Measurements from ENCODE around the gene NELFCD. TPM values are rescaled to one million over a fixed set of nuclear protein-coding genes. Genes with fewer than 3 reads are reported as not detected.
A peak's percentile ranks its signal among the peaks of the same experiment; 100 is the strongest.
"Not testable (repeated sequence)": the region's sequence is repeated elsewhere in the genome, so short reads cannot be mapped to it uniquely, and the experiment has no call there.

Gene NELFCD
- total RNA-seq, 2 donors from 2014 or later = 24.5 to 27.5 TPM

DNA sequence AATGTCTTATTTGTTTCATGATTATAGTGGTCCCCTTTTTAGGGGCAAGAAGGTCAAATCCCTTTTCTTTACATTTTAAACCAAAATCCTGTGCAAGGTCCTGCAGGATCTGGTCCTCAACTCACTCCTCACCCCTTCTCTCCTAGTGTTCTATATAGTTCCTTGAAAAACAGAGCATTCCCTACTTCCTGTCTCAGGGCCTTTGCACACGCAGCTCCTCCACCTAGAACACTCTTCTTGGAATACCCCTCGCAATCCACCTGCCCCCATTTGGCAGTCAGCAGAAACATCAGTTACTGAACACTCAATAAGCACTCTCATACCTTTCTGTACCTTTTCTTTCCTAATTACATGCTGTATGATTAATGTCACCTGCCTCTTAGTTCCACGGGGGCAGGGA is 54.3 kb downstream of the NELFCD start:
- no peak for TF ChIP-seq CTCF (IDR thresholded peaks at IDR 0.05)
- no peak for DNase-seq (ENCODE audit: low spot score)
- Histone ChIP-seq H3K27ac (no peak overlapping the region), H3K9me3 (no peaks in the 10 kb centered on the region), H3K4me1 (peaks cover 0 to 21% of the 10 kb centered on the region in 2 donors), H3K36me3 (peaks cover 33% of the 10 kb centered on the region), H3K27me3 (no peaks in the 10 kb centered on the region), H3K4me3 (no peak overlapping the region)

- no peak for TF ChIP-seq CTCF (IDR thresholded peaks at IDR 0.05)
- no peak overlapping the region for H3K27ac ChIP-seq
- H3K27me3 ChIP-seq = no peaks in the 10 kb centered on the region
- H3K9me3 ChIP-seq = no peaks in the 10 kb centered on the region
- DNase-seq (ENCODE audit: low spot score) = no peak
- H3K4me3 ChIP-seq = no peak overlapping the region
- H3K4me1 ChIP-seq = peaks cover 0 to 24% of the 10 kb centered on the region in 2 donors
- H3K36me3 ChIP-seq = peaks cover 33% of the 10 kb centered on the region
These were observed 56.3 kb downstream of the NELFCD start for GRCh38 chr20:59037386-59037785.

DNA sequence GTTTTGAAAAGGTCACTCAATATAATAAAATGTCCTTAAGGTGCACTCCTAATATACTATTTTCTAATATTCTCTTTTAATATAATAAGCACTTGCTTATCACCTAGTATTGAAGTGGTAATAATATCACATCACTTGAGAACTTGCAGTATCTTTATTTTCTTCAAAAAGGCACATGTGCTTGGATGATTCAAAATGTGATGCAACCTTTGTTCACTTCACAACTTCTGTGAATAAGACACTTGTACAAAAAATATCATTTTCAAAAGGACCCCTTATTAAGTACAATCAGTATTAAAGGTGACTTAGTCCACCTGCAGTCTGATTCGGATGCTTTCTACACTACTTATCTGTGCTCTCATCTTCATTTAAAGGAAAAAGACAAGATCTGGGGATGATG is 58.2 kb downstream of the NELFCD start:
- peaks cover 33% of the 10 kb centered on the region for H3K36me3 ChIP-seq
- H3K27ac ChIP-seq = no peak overlapping the region
- no peak for TF ChIP-seq CTCF (IDR thresholded peaks at IDR 0.05)

GRCh38 chr20:59040667-59041066 is 59.6 kb downstream of the NELFCD start:
- Histone ChIP-seq H3K36me3 (peaks cover 25% of the 10 kb centered on the region), H3K27ac (no peak overlapping the region), H3K27me3 (no peaks in the 10 kb centered on the region), H3K9me3 (no peaks in the 10 kb centered on the region), H3K4me1 (peaks cover 0 to 28% of the 10 kb centered on the region in 2 donors), H3K4me3 (no peak overlapping the region)
- TF ChIP-seq CTCF (IDR thresholded peaks at IDR 0.05) = no peak
- DNase-seq (ENCODE audit: low spot score) = no peak

More for the DNA sequence above, 58.2 kb downstream of the NELFCD start:
- Histone ChIP-seq H3K4me1 (peaks cover 0 to 28% of the 10 kb centered on the region in 2 donors), H3K4me3 (no peak overlapping the region), H3K9me3 (no peaks in the 10 kb centered on the region), H3K27me3 (no peaks in the 10 kb centered on the region)
- DNase-seq (ENCODE audit: low spot score) = no peak

- DNase-seq (ENCODE audit: low spot score); H3K9me3 ChIP-seq; H3K27me3 ChIP-seq: not testable (repeated sequence)
- H3K4me1 ChIP-seq = peaks cover 0 to 28% of the 10 kb centered on the region in 2 donors
- H3K36me3 ChIP-seq = peaks cover 17% of the 10 kb centered on the region
- peak overlapping the region; percentile 89 to 93 for H3K27ac ChIP-seq
- peak overlapping the region; percentile 89 to 90 for H3K4me3 ChIP-seq
These were observed 60.4 kb downstream of the NELFCD start for GRCh38 chr20:59041487-59041886.

DNA sequence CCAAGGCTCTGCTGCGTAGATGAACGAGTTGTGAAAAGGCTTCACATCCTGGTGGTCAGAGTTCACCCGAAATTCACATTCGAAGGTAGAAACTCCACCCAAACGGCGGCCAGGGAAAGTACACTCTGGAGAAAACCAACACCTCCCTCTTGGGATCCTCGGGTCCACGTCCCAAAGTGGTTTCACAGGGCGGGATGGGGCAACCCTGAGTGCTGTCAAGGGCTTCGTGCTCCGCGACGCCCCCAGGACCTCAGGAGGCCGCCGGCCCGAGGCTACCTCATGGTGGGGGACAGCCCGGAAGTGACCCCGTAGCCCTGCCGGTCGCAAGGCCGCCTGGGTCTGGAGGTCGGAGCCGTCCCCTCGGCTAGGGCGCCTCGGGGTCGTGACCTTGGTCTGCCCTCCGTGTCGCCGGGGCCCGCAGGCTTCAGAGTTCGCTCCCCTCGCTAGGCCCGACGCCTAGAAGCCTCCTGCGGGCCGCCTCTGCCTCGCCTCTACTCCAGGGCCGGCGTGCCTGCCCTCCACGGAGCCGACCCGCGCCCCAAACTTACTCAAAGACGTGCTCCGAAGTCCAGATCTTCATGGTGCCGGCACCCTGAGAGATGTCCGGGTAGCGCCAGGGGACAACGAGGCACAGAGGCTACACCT is 61.2 kb downstream of the NELFCD start, which contains the start of gene PRELID3B:
TSS of gene PRELID3B (minus strand) at position 636 of the 645 bp plus-strand sequence. CDS start at position 580, 56 bp downstream.
- peaks cover 0 to 28% of the 10 kb centered on the region in 2 donors for H3K4me1 ChIP-seq
- no peak for DNase-seq (ENCODE audit: low spot score)
- peak within 1 kb of the TSS; percentile 89 to 90 for H3K4me3 ChIP-seq
- peaks cover 10% of the 10 kb centered on the region for H3K36me3 ChIP-seq
- no peaks in the 10 kb centered on the region for H3K9me3 ChIP-seq
- peak in 1 of 2 donors; percentile 15 for TF ChIP-seq CTCF (IDR thresholded peaks at IDR 0.05)
- no peaks in the 10 kb centered on the region for H3K27me3 ChIP-seq
- H3K27ac ChIP-seq = peak within 1 kb of the TSS; percentile 89 to 93

All from right atrium auricular region (tissue), 2 donors.